Measurements from ENCODE around the gene BAX. TPM values are rescaled to one million over a fixed set of nuclear protein-coding genes. Genes with fewer than 3 reads are reported as not detected.
"Not testable (repeated sequence)": the region's sequence is repeated elsewhere in the genome, so short reads cannot be mapped to it uniquely, and the experiment has no call there.

The BAX gene
- total RNA-seq, 1 donor from 2014 or later = 169 TPM

- peaks cover 20% of the 10 kb centered on the region for H3K4me1 ChIP-seq (ENCODE audit: insufficient read depth, low read length)
- peak; percentile 99 for DNase-seq (ENCODE audit: low read depth)
- H3K9me3 ChIP-seq (ENCODE audit: insufficient read depth, low read depth, low read length) = no peaks in the 10 kb centered on the region
- H3K27ac ChIP-seq (ENCODE audit: low read depth, low read length) = peak overlapping the region; percentile 28
- Mint-ChIP-seq H3K4me3 (ENCODE audit: unreplicated experiment) (no peak overlapping the region), H3K27me3 (ENCODE audit: low read depth, unreplicated experiment) (peaks cover 7% of the 10 kb centered on the region), H3K4me1 (ENCODE audit: low read depth, unreplicated experiment) (peaks cover 2% of the 10 kb centered on the region), H3K9me3 (ENCODE audit: unreplicated experiment) (no peaks in the 10 kb centered on the region), H3K27ac (ENCODE audit: unreplicated experiment) (no peak overlapping the region), H3K36me3 (ENCODE audit: low read depth, unreplicated experiment) (peaks cover 3% of the 10 kb centered on the region)
- H3K36me3 ChIP-seq (ENCODE audit: insufficient read depth, low read length) = peaks cover 3% of the 10 kb centered on the region
- H4K20me1 ChIP-seq (ENCODE audit: insufficient read depth, low read length) = no peaks in the 10 kb centered on the region
- H3K27me3 ChIP-seq (ENCODE audit: insufficient read depth, low read length) = no peaks in the 10 kb centered on the region
- H3K9ac ChIP-seq (ENCODE audit: low read length) = no peak overlapping the region
- H3K4me2 ChIP-seq (ENCODE audit: low read length) = peak overlapping the region; percentile 14
- H3K4me3 ChIP-seq (ENCODE audit: insufficient read depth, low read depth, low read length) = no peak overlapping the region
- H2AFZ ChIP-seq (ENCODE audit: low read depth, low read length) = no peak overlapping the region
- no peaks in the 10 kb centered on the region for H3K79me2 ChIP-seq (ENCODE audit: insufficient read depth, low read length)
- TF ChIP-seq EZH2 (IDR thresholded peaks at IDR 0.05; ENCODE audit: insufficient read depth, low read length) (no peak), CTCF (IDR thresholded peaks at IDR 0.05; ENCODE audit: insufficient read depth, low read depth, low read length) (no peak)
- peak; percentile 83 for FAIRE-seq
Observed at GRCh38 chr19:48926909-48927308, 27.8 kb upstream of the BAX start.

GRCh38 chr19:48927692-48928091, 27.0 kb upstream of the BAX start:
- H3K4me1 Mint-ChIP-seq (ENCODE audit: low read depth, unreplicated experiment); H3K9ac ChIP-seq (ENCODE audit: low read length); H3K27me3 Mint-ChIP-seq (ENCODE audit: low read depth, unreplicated experiment); H3K9me3 Mint-ChIP-seq (ENCODE audit: unreplicated experiment); H2AFZ ChIP-seq (ENCODE audit: low read depth, low read length); H3K36me3 Mint-ChIP-seq (ENCODE audit: low read depth, unreplicated experiment); H3K27me3 ChIP-seq (ENCODE audit: insufficient read depth, low read length); H3K4me2 ChIP-seq (ENCODE audit: low read length); H3K4me3 ChIP-seq (ENCODE audit: insufficient read depth, low read depth, low read length); H3K27ac ChIP-seq (ENCODE audit: low read depth, low read length); H4K20me1 ChIP-seq (ENCODE audit: insufficient read depth, low read length); FAIRE-seq; H3K27ac Mint-ChIP-seq (ENCODE audit: unreplicated experiment); DNase-seq (ENCODE audit: low read depth); H3K79me2 ChIP-seq (ENCODE audit: insufficient read depth, low read length); H3K36me3 ChIP-seq (ENCODE audit: insufficient read depth, low read length); H3K4me3 Mint-ChIP-seq (ENCODE audit: unreplicated experiment); H3K9me3 ChIP-seq (ENCODE audit: insufficient read depth, low read depth, low read length): not testable (repeated sequence)
- H3K4me1 ChIP-seq (ENCODE audit: insufficient read depth, low read length) = peaks cover 20% of the 10 kb centered on the region

- Histone ChIP-seq H3K4me3 (ENCODE audit: insufficient read depth, low read depth, low read length) (no peak overlapping the region), H4K20me1 (ENCODE audit: insufficient read depth, low read length) (no peaks in the 10 kb centered on the region), H3K27me3 (ENCODE audit: insufficient read depth, low read length) (peaks cover 12% of the 10 kb centered on the region), H3K9ac (ENCODE audit: low read length) (no peak overlapping the region), H3K4me2 (ENCODE audit: low read length) (no peak overlapping the region), H2AFZ (ENCODE audit: low read depth, low read length) (no peak overlapping the region), H3K4me1 (ENCODE audit: insufficient read depth, low read length) (peaks cover 24% of the 10 kb centered on the region), H3K9me3 (ENCODE audit: insufficient read depth, low read depth, low read length) (no peaks in the 10 kb centered on the region), H3K27ac (ENCODE audit: low read depth, low read length) (no peak overlapping the region), H3K36me3 (ENCODE audit: insufficient read depth, low read length) (no peaks in the 10 kb centered on the region), H3K79me2 (ENCODE audit: insufficient read depth, low read length) (no peaks in the 10 kb centered on the region)
- Mint-ChIP-seq H3K4me3 (ENCODE audit: unreplicated experiment) (no peak overlapping the region), H3K27ac (ENCODE audit: unreplicated experiment) (no peak overlapping the region), H3K9me3 (ENCODE audit: unreplicated experiment) (no peaks in the 10 kb centered on the region), H3K27me3 (ENCODE audit: low read depth, unreplicated experiment) (peaks cover 13% of the 10 kb centered on the region), H3K4me1 (ENCODE audit: low read depth, unreplicated experiment) (peaks cover 2% of the 10 kb centered on the region), H3K36me3 (ENCODE audit: low read depth, unreplicated experiment) (no peaks in the 10 kb centered on the region)
- TF ChIP-seq CTCF (IDR thresholded peaks at IDR 0.05; ENCODE audit: insufficient read depth, low read depth, low read length) (no peak), EZH2 (IDR thresholded peaks at IDR 0.05; ENCODE audit: insufficient read depth, low read length) (no peak)
- FAIRE-seq (no peak), DNase-seq (ENCODE audit: low read depth) (peak; percentile 37)
Observed at GRCh38 chr19:48928164-48929025, 26.3 kb upstream of the BAX start.

Measured in astrocyte (in vitro differentiated cells and primary cell).